ENCODE data around the gene LEP.

LEP gene

DNA sequence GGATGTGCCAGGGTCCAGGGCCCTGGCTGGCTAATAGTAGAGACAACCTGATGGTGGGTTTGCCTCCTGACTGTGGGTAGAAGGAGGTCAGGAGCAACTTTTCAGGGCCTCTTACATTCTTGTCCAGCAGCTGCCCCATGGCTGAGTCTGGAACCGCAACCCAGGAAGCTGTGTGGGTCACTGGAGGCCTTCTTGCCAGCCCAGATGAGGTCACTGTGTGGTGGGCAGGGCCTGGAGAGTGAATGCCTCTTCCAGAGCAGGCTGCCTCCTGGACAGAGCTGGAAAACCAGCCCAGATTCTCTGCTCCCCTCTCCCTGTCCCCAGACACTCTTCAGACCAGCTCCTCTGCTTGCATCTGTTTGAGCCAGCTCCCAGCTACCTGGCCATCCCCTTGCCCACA lies 43.5 kb upstream of the LEP start:
- no peak overlapping the region for H3K27ac ChIP-seq (ENCODE audit: low read length)
- H3K4me3 ChIP-seq (ENCODE audit: low read depth in 1 of 2, low read length in 2 of 2), result no peak overlapping the region
- no peak overlapping the region for H3K4me2 ChIP-seq (ENCODE audit: insufficient read depth, low read length)
- H3K9me3 ChIP-seq (ENCODE audit: insufficient read depth, low read length, severe bottlenecking), result peaks cover 14% of the 10 kb centered on the region
- no peaks in the 10 kb centered on the region for H4K20me1 ChIP-seq (ENCODE audit: insufficient read depth, low read length)
- no peak overlapping the region for H3K9ac ChIP-seq (ENCODE audit: low read depth, low read length)
- TF ChIP-seq, protein P1, sequence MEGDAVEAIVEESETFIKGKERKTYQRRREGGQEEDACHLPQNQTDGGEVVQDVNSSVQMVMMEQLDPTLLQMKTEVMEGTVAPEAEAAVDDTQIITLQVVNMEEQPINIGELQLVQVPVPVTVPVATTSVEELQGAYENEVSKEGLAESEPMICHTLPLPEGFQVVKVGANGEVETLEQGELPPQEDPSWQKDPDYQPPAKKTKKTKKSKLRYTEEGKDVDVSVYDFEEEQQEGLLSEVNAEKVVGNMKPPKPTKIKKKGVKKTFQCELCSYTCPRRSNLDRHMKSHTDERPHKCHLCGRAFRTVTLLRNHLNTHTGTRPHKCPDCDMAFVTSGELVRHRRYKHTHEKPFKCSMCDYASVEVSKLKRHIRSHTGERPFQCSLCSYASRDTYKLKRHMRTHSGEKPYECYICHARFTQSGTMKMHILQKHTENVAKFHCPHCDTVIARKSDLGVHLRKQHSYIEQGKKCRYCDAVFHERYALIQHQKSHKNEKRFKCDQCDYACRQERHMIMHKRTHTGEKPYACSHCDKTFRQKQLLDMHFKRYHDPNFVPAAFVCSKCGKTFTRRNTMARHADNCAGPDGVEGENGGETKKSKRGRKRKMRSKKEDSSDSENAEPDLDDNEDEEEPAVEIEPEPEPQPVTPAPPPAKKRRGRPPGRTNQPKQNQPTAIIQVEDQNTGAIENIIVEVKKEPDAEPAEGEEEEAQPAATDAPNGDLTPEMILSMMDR (IDR thresholded peaks at IDR 0.05; ENCODE audit: borderline replicate concordance, extremely low read depth, low read length, poor library complexity, severe bottlenecking), result no peak
- TF ChIP-seq EZH2 (IDR thresholded peaks at IDR 0.05; ENCODE audit: borderline replicate concordance, low read depth, low read length, severe bottlenecking), result no peak
- no peaks in the 10 kb centered on the region for H3K4me1 ChIP-seq (ENCODE audit: insufficient read depth, low read length)
- no peaks in the 10 kb centered on the region for H3K79me2 ChIP-seq (ENCODE audit: insufficient read depth, low read length)
- DNase-seq (no peak), ATAC-seq (ENCODE audit: insufficient read depth, low read depth) (no peak)
- no peaks in the 10 kb centered on the region for H3K36me3 ChIP-seq (ENCODE audit: insufficient read depth, low read length)
- no peaks in the 10 kb centered on the region for H3K27me3 ChIP-seq (ENCODE audit: insufficient read depth, low read length, poor library complexity)
- no peak overlapping the region for H2AFZ ChIP-seq (ENCODE audit: low read depth, low read length)

GRCh38 chr7:128197989-128198580 lies 43.0 kb upstream of the LEP start:
- Histone ChIP-seq H4K20me1 (ENCODE audit: insufficient read depth, low read length) (no peaks in the 10 kb centered on the region), H3K9ac (ENCODE audit: low read depth, low read length) (no peak overlapping the region), H2AFZ (ENCODE audit: low read depth, low read length) (no peak overlapping the region), H3K9me3 (ENCODE audit: insufficient read depth, low read length, severe bottlenecking) (peaks cover 14% of the 10 kb centered on the region), H3K4me3 (ENCODE audit: low read depth in 1 of 2, low read length in 2 of 2) (no peak overlapping the region), H3K79me2 (ENCODE audit: insufficient read depth, low read length) (no peaks in the 10 kb centered on the region), H3K27ac (ENCODE audit: low read length) (no peak overlapping the region), H3K36me3 (ENCODE audit: insufficient read depth, low read length) (no peaks in the 10 kb centered on the region), H3K4me1 (ENCODE audit: insufficient read depth, low read length) (no peaks in the 10 kb centered on the region), H3K27me3 (ENCODE audit: insufficient read depth, low read length, poor library complexity) (no peaks in the 10 kb centered on the region), H3K4me2 (ENCODE audit: insufficient read depth, low read length) (no peak overlapping the region)
- ATAC-seq (ENCODE audit: insufficient read depth, low read depth) (no peak), DNase-seq (no peak)
- TF ChIP-seq EZH2 (IDR thresholded peaks at IDR 0.05; ENCODE audit: borderline replicate concordance, low read depth, low read length, severe bottlenecking), result no peak
- TF ChIP-seq, protein P1 (IDR thresholded peaks at IDR 0.05; ENCODE audit: borderline replicate concordance, extremely low read depth, low read length, poor library complexity, severe bottlenecking), result no peak

GRCh38 chr7:128200376-128200775 lies 40.7 kb upstream of the LEP start:
- H3K79me2 ChIP-seq (ENCODE audit: insufficient read depth, low read length), result no peaks in the 10 kb centered on the region
- peaks cover 4% of the 10 kb centered on the region for H3K9me3 ChIP-seq (ENCODE audit: insufficient read depth, low read length, severe bottlenecking)
- no peaks in the 10 kb centered on the region for H3K36me3 ChIP-seq (ENCODE audit: insufficient read depth, low read length)
- no peak overlapping the region for H3K9ac ChIP-seq (ENCODE audit: low read depth, low read length)
- TF ChIP-seq, protein P1 (IDR thresholded peaks at IDR 0.05; ENCODE audit: borderline replicate concordance, extremely low read depth, low read length, poor library complexity, severe bottlenecking), result no peak
- TF ChIP-seq EZH2 (IDR thresholded peaks at IDR 0.05; ENCODE audit: borderline replicate concordance, low read depth, low read length, severe bottlenecking), result no peak
- H3K27ac ChIP-seq (ENCODE audit: low read length), result no peak overlapping the region
- H3K4me1 ChIP-seq (ENCODE audit: insufficient read depth, low read length), result no peaks in the 10 kb centered on the region
- no peak for DNase-seq
- no peak overlapping the region for H3K4me2 ChIP-seq (ENCODE audit: insufficient read depth, low read length)
- no peaks in the 10 kb centered on the region for H3K27me3 ChIP-seq (ENCODE audit: insufficient read depth, low read length, poor library complexity)
- ATAC-seq (ENCODE audit: insufficient read depth, low read depth), result no peak
- H2AFZ ChIP-seq (ENCODE audit: low read depth, low read length), result no peak overlapping the region
- H4K20me1 ChIP-seq (ENCODE audit: insufficient read depth, low read length), result no peaks in the 10 kb centered on the region
- H3K4me3 ChIP-seq (ENCODE audit: low read depth in 1 of 2, low read length in 2 of 2), result no peak overlapping the region

Data from DND-41 (cell line).